GM12878 (cell line): ENCODE data around the gene FKBP8. TPM values are rescaled to one million over a fixed set of nuclear protein-coding genes. Genes with fewer than 3 reads are reported as not detected.

Experiments
- ATAC-seq: fragments of 200-7000 bp; cut with Tn5 transposase; 3 replicates; pipeline ENCODE4 v1.9.1; 2020; ENCODE audit warnings: mild to moderate bottlenecking, moderate library complexity
- BruUV-seq: library from RNA; stranded (reverse); fragments of 400-500 nt; replicated peaks from 2 replicates; lab custom pipeline; 2021; lab: Mats Ljungman, UMichigan
- CTCF ChIA-PET: fragments of 300-600 bp; sonication (Branson Sonifier 250); formaldehyde crosslinking; extraction: SDS; loops from one replicate; lab custom pipeline; 2021; ENCODE audit warnings: inconsistent platforms; lab: Yijun Ruan, JAX
- POLR2A ChIA-PET: fragments of 350-600 bp; formaldehyde crosslinking; extraction: SDS; loops from one replicate; lab custom pipeline; 2021; ENCODE audit warnings: inconsistent platforms; lab: Charles Lee
- RAD21 ChIA-PET: fragments of 300-600 bp; sonication (Branson Sonifier 250); formaldehyde crosslinking; loops from one replicate; lab custom pipeline; 2023; ENCODE audit warnings: antibody characterized with exemption; ENCODE audit not compliant: unreplicated experiment; lab: Charles Lee
- SMC1A ChIA-PET: fragments of 300-600 bp; sonication (Branson Sonifier 250); formaldehyde crosslinking; loops from one replicate; lab custom pipeline; 2023; ENCODE audit not compliant: unreplicated experiment, uncharacterized antibody; lab: Charles Lee
- DNase-seq: peaks from one replicate; pipeline ENCODE4 v3.0.0-alpha.2; 2011; ENCODE audit warnings: low read depth, low spot score
- FAIRE-seq: peaks from 3 replicates; lab custom pipeline; 2011; peaks lifted over from hg19 to GRCh38; lab: Jason Lieb, UNC
- H2AFZ ChIP-seq: 2 replicates; pipeline ENCODE4 v1.6.0; 2011; ENCODE audit warnings: low read depth, low read length, control low read depth; ENCODE audit not compliant: control insufficient read depth
- H3K27ac ChIP-seq: 2 replicates; pipeline ENCODE4 v1.5.1; 2011; ENCODE audit warnings: control low read depth; ENCODE audit not compliant: control insufficient read depth, insufficient read depth
- H3K27me3 ChIP-seq, 2 experiments: replicated peaks in 1 of 2; 2 replicates each; pipeline versions ENCODE4 v1.6.0 to v1.6.1; 2011; ENCODE audit warnings: low read length in 1 of 2; ENCODE audit not compliant: control insufficient read depth in 2 of 2, insufficient read depth in 2 of 2
- H3K36me3 ChIP-seq, 2 experiments: 2 replicates each; pipeline ENCODE4 v1.5.1; 2011; ENCODE audit warnings: low read length in 1 of 2; ENCODE audit not compliant: control insufficient read depth in 2 of 2, insufficient read depth in 2 of 2
- H3K4me1 ChIP-seq: 2 replicates; pipeline ENCODE4 v1.6.1; 2011; ENCODE audit warnings: mild to moderate bottlenecking, low read length, moderate library complexity, mixed read lengths; ENCODE audit not compliant: control insufficient read depth, insufficient read depth
- H3K4me2 ChIP-seq: 2 replicates; pipeline ENCODE4 v1.6.0; 2011; ENCODE audit warnings: control low read depth; ENCODE audit not compliant: control insufficient read depth, insufficient read depth
- H3K4me3 ChIP-seq: fragments of 200-600 bp; sonication (generic); 2 replicates; pipeline ENCODE4 v1.5.1; 2016
- H3K79me2 ChIP-seq: 2 replicates; pipeline ENCODE4 v1.6.0; 2011; ENCODE audit warnings: low read length; ENCODE audit not compliant: control insufficient read depth, insufficient read depth
- H3K9ac ChIP-seq: 2 replicates; pipeline ENCODE4 v1.8.0; 2011; ENCODE audit warnings: low read length, control low read depth, mixed read lengths; ENCODE audit not compliant: control insufficient read depth, insufficient read depth
- H3K9me3 ChIP-seq: replicated peaks from 3 replicates; pipeline ENCODE4 v1.5.1; 2011; ENCODE audit warnings: mild to moderate bottlenecking, low read length; ENCODE audit not compliant: control insufficient read depth, insufficient read depth
- H4K20me1 ChIP-seq: 2 replicates; pipeline ENCODE4 v1.6.0; 2011; ENCODE audit not compliant: control insufficient read depth, insufficient read depth
- BCL11A ChIP-seq: IDR thresholded peaks from 2 replicates; pipeline ENCODE4 v1.6.1; 2011; ENCODE audit warnings: low read depth, low read length
- CBX3 ChIP-seq: fragments of 200-600 bp; sonication (generic); IDR thresholded peaks from 2 replicates; pipeline ENCODE4 v1.6.1; 2016; ENCODE audit warnings: low read depth, borderline replicate concordance
- CREB1 ChIP-seq: IDR thresholded peaks from 2 replicates; pipeline ENCODE4 v1.6.1; 2012; ENCODE audit warnings: low read depth, mild to moderate bottlenecking, inconsistent platforms
- CREM ChIP-seq: IDR thresholded peaks from 2 replicates; pipeline ENCODE4 v1.6.1; 2014; ENCODE audit warnings: antibody characterized with exemption, low read depth
- EED ChIP-seq: sonication (generic); IDR thresholded peaks from 2 replicates; pipeline ENCODE4 v1.6.1; 2016; ENCODE audit warnings: antibody characterized with exemption, low read depth
- EZH2 ChIP-seq: IDR thresholded peaks from 2 replicates; pipeline ENCODE4 v1.6.1; 2012; ENCODE audit warnings: low read depth, mild to moderate bottlenecking, control low read depth, inconsistent platforms, low read length, borderline replicate concordance; ENCODE audit not compliant: control insufficient read depth
- FOS ChIP-seq: IDR thresholded peaks from 3 replicates; pipeline ENCODE4 v1.6.1; 2011; ENCODE audit warnings: borderline replicate concordance; ENCODE audit not compliant: insufficient read length; ENCODE audit errors: extremely low read depth
- GATAD2B ChIP-seq: fragments of 450-650 bp; conservative IDR thresholded peaks from 2 replicates; pipeline ENCODE4 v1.6.1; 2017; ENCODE audit warnings: low read depth, mild to moderate bottlenecking, moderate library complexity
- MEF2A ChIP-seq: IDR thresholded peaks from 2 replicates; pipeline ENCODE4 v1.6.1; 2011; ENCODE audit warnings: low read depth, mild to moderate bottlenecking, low read length, moderate library complexity; ENCODE audit not compliant: insufficient read depth
- NFIC ChIP-seq: IDR thresholded peaks from 2 replicates; pipeline ENCODE4 v1.6.1; 2012; ENCODE audit warnings: low read depth, mild to moderate bottlenecking, inconsistent platforms, low read length, moderate library complexity
- NR2C2 ChIP-seq: IDR thresholded peaks from 2 replicates; pipeline ENCODE4 v1.6.1; 2011; ENCODE audit warnings: borderline replicate concordance, low read depth; ENCODE audit not compliant: control insufficient read depth, insufficient read length
- POLR2AphosphoS5 ChIP-seq: IDR thresholded peaks from 2 replicates; pipeline ENCODE4 v1.6.1; 2011; ENCODE audit warnings: mild to moderate bottlenecking, low read length, inconsistent platforms
- TAF1 ChIP-seq: IDR thresholded peaks from 2 replicates; pipeline ENCODE4 v1.6.1; 2011; ENCODE audit warnings: mild to moderate bottlenecking, low read depth, low read length, borderline replicate concordance
- ZNF24 ChIP-seq: fragments of 450-650 bp; IDR thresholded peaks from 2 replicates; pipeline ENCODE4 v1.6.1; 2017; ENCODE audit warnings: antibody characterized with exemption, mild to moderate bottlenecking
- WGBS: methylation state at CpG from one replicate; pipeline ENCODE4 v1.1.6; 2016; ENCODE audit warnings: low lambda C conversion rate; ENCODE audit not compliant: insufficient replicate concordance, insufficient coverage; ENCODE audit errors: missing lambda C conversion rate; 5-methylcytosine and 5-hydroxymethylcytosine counted together
- in situ Hi-C: fragments of 300-500 bp; cut with MboI; formaldehyde crosslinking; loops from 9 replicates; pipeline ENCODE4 v1.14.3; 2018; ENCODE audit warnings: mixed read lengths
- intact Hi-C: fragments of 100-400 bp; cut with micrococcal nuclease; formaldehyde crosslinking; loops from one replicate; pipeline ENCODE4 v1.14.2; 2022; ENCODE audit not compliant: unreplicated experiment
- polyA plus RNA-seq, 11 experiments: library from polyadenylated mRNA; depleted of rRNA in 4 of 11; unstranded in 6 of 11; stranded (reverse) in 5 of 11; fragments of >200 nt; fragmentation: Nextera tagmentation in 4 of 11; fragmentation: Illumina TruSeq in 1 of 11; extraction: Ambion mirVana in 4 of 11; extraction: Trizol in 1 of 11; gene quantifications; 1 replicate in 1 of 11; 2 replicates in 10 of 11; pipeline versions ENCODE4 v1.2.1 to v1.2.3, GENCODE V29; 2011 to 2016; ENCODE audit warnings: inconsistent platforms in 2 of 11, missing spikeins in 2 of 11, low read depth in 1 of 11
- total RNA-seq, 4 experiments: library from RNA; depleted of rRNA in 3 of 4; stranded (reverse); fragments of >200 nt in 3 of 4; fragmentation: Illumina TruSeq in 1 of 4; extraction: Trizol in 1 of 4; gene quantifications; 2 replicates each; pipeline versions ENCODE4 v1.2.1 to v1.2.3, GENCODE V29; 2013 to 2021
- TF ChIP-seq, protein P1 (sequence below): fragments of 450-650 bp; formaldehyde crosslinking; IDR thresholded peaks from 2 replicates; pipeline ENCODE4 v1.5.0; 2022; ENCODE audit warnings: mild to moderate bottlenecking, missing genetic modification characterization
- TF ChIP-seq, protein P2 (sequence below): fragments of 450-650 bp; IDR thresholded peaks from 2 replicates; pipeline ENCODE4 v1.6.1; 2017; ENCODE audit warnings: mild to moderate bottlenecking, moderate library complexity

Gene FKBP8
- total and polyA plus RNA-seq, 10 of the 15 experiments (the other 5 are each of a cell fraction or from before 2014, with no cell fraction given): 0.13 to 205 (median 95.4) TPM

DNA sequence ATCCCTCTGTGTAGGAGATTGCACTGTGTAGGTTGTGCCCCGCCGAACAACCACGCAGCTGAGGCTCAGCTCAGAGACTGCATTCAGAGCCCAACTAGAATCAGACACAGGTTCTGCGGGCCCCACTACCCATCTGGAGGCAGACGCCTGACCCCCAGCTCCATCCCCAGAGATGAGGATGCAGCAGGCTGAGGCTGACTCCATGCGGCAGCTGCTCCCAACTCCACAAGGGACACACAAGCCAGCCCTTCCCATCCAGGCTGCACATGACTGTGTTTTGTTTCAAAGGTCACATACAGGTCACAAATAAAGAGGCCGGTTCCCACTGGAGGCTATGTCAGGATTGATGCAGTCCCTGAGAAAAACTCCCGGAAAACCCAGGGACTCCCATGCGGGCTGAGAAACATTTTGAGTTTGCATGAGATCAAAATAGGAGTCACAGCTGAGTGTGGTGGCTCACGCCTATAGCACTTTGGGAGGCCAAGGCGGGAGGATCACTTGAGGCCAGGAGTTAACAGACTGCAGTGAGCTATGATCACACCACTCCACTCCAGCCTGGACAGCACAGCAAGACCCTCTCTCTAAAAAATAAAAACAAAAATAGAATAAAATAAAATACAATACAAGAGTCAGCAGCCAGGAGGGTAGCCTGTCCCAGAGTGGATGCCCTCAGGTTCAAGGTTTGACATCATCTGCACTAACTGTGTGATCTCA, 35.5 kb downstream of the FKBP8 start:
- H4K20me1 ChIP-seq: peaks cover 24% of the 10 kb centered on the region
- no peaks in the 10 kb centered on the region for H3K9me3 ChIP-seq
- TF ChIP-seq FOS (no peak), NFIC (no peak), EZH2 (no peak), EED (no peak), POLR2AphosphoS5 (no peak), MEF2A (no peak), TAF1 (no peak), CREB1 (no peak), BCL11A (no peak), CBX3 (no peak), GATAD2B (no peak), NR2C2 (no peak), CREM (no peak), ZNF24 (no peak)
- TF ChIP-seq, protein P1, sequence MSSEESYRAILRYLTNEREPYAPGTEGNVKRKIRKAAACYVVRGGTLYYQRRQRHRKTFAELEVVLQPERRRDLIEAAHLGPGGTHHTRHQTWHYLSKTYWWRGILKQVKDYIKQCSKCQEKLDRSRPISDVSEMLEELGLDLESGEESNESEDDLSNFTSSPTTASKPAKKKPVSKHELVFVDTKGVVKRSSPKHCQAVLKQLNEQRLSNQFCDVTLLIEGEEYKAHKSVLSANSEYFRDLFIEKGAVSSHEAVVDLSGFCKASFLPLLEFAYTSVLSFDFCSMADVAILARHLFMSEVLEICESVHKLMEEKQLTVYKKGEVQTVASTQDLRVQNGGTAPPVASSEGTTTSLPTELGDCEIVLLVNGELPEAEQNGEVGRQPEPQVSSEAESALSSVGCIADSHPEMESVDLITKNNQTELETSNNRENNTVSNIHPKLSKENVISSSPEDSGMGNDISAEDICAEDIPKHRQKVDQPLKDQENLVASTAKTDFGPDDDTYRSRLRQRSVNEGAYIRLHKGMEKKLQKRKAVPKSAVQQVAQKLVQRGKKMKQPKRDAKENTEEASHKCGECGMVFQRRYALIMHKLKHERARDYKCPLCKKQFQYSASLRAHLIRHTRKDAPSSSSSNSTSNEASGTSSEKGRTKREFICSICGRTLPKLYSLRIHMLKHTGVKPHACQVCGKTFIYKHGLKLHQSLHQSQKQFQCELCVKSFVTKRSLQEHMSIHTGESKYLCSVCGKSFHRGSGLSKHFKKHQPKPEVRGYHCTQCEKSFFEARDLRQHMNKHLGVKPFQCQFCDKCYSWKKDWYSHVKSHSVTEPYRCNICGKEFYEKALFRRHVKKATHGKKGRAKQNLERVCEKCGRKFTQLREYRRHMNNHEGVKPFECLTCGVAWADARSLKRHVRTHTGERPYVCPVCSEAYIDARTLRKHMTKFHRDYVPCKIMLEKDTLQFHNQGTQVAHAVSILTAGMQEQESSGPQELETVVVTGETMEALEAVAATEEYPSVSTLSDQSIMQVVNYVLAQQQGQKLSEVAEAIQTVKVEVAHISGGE (CRISPR knock-in tag): no peak
- TF ChIP-seq, protein P2, sequence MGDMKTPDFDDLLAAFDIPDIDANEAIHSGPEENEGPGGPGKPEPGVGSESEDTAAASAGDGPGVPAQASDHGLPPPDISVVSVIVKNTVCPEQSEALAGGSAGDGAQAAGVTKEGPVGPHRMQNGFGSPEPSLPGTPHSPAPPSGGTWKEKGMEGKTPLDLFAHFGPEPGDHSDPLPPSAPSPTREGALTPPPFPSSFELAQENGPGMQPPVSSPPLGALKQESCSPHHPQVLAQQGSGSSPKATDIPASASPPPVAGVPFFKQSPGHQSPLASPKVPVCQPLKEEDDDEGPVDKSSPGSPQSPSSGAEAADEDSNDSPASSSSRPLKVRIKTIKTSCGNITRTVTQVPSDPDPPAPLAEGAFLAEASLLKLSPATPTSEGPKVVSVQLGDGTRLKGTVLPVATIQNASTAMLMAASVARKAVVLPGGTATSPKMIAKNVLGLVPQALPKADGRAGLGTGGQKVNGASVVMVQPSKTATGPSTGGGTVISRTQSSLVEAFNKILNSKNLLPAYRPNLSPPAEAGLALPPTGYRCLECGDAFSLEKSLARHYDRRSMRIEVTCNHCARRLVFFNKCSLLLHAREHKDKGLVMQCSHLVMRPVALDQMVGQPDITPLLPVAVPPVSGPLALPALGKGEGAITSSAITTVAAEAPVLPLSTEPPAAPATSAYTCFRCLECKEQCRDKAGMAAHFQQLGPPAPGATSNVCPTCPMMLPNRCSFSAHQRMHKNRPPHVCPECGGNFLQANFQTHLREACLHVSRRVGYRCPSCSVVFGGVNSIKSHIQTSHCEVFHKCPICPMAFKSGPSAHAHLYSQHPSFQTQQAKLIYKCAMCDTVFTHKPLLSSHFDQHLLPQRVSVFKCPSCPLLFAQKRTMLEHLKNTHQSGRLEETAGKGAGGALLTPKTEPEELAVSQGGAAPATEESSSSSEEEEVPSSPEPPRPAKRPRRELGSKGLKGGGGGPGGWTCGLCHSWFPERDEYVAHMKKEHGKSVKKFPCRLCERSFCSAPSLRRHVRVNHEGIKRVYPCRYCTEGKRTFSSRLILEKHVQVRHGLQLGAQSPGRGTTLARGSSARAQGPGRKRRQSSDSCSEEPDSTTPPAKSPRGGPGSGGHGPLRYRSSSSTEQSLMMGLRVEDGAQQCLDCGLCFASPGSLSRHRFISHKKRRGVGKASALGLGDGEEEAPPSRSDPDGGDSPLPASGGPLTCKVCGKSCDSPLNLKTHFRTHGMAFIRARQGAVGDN: no peak
- 93% methylated on average over 10 of the region's 11 CpGs for WGBS
- ChIA-PET RAD21 (no interaction called here), POLR2A (interaction anchor here (0.5 to 0.6 kb wide), 2 partner anchors 17 kb away, joined by 3 to 6 read pairs; no protein-coding TSS in a partner anchor), CTCF (interaction anchor here (1.4 to 1.6 kb wide), 2 partner anchors 9 to 12 kb away, joined by 4 to 11 read pairs; no protein-coding TSS in a partner anchor), SMC1A (no interaction called here)
- H3K27ac ChIP-seq: no peak overlapping the region
- H2AFZ ChIP-seq: no peak overlapping the region
- no peak overlapping the region for H3K4me2 ChIP-seq
- no peaks in the 10 kb centered on the region for H3K27me3 ChIP-seq
- peaks cover 83% of the 10 kb centered on the region for H3K79me2 ChIP-seq
- H3K36me3 ChIP-seq: peaks cover 0 to 4% of the 10 kb centered on the region in 2 experiments; a peak in 3 of 4 replicates
- ATAC-seq: no peak
- FAIRE-seq: no peak
- in situ Hi-C loops (no loop called here), intact Hi-C loops (loop anchor here (5.0 kb wide), 1 partner anchor 36 kb away; no protein-coding TSS in a partner anchor)
- no TSS peak for BruUV-seq
- H3K9ac ChIP-seq: no peak overlapping the region
- no peak for DNase-seq
- H3K4me1 ChIP-seq: peaks cover 27% of the 10 kb centered on the region
- H3K4me3 ChIP-seq: no peak overlapping the region
